Endodermal cell (in vitro differentiated cells): Measurements from ENCODE around the gene LBX2. TPM values are rescaled to one million over a fixed set of nuclear protein-coding genes. Genes with fewer than 3 reads are reported as not detected.
"Not testable (repeated sequence)": the region's sequence is repeated elsewhere in the genome, so short reads cannot be mapped to it uniquely, and the experiment has no call there.

Experiments used
- DNase-seq: peaks from one replicate; pipeline ENCODE4 v3.0.0-alpha.2; 2017
- H3K27ac ChIP-seq: 2 replicates; pipeline ENCODE4 v1.5.1; 2013; ENCODE audit warnings: mild to moderate bottlenecking, low read depth, low read length, moderate library complexity
- H3K27me3 ChIP-seq: 2 replicates; pipeline ENCODE4 v1.6.1; 2013; ENCODE audit warnings: mild to moderate bottlenecking, low read length, moderate library complexity; ENCODE audit not compliant: insufficient read depth, control insufficient read depth, poor library complexity, severe bottlenecking
- H3K36me3 ChIP-seq: 2 replicates; pipeline ENCODE4 v1.7.0; 2013; ENCODE audit warnings: mild to moderate bottlenecking, low read length, moderate library complexity; ENCODE audit not compliant: control insufficient read depth, insufficient read depth
- H3K4me1 ChIP-seq: one replicate; pipeline ENCODE4 v1.7.0; 2013; ENCODE audit warnings: low read length; ENCODE audit not compliant: control insufficient read depth, insufficient read depth
- H3K4me3 ChIP-seq: 2 replicates; pipeline ENCODE4 v1.5.1; 2013; ENCODE audit warnings: mild to moderate bottlenecking, low read length, moderate library complexity
- H3K9ac ChIP-seq: 2 replicates; pipeline ENCODE4 v1.6.1; 2013; ENCODE audit warnings: mild to moderate bottlenecking, low read length, moderate library complexity; ENCODE audit not compliant: poor library complexity, severe bottlenecking; ENCODE audit errors: extremely low read depth
- H3K9me3 ChIP-seq: 2 replicates; pipeline ENCODE4 v1.6.1; 2013; ENCODE audit warnings: mild to moderate bottlenecking, low read length, moderate library complexity; ENCODE audit not compliant: control insufficient read depth
- H3K27ac Mint-ChIP-seq: 2 replicates; pipeline ENCODE4 v1.8.0; 2020; ENCODE audit warnings: mixed read lengths
- H3K27me3 Mint-ChIP-seq: 2 replicates; pipeline ENCODE4 v1.8.0; 2021; ENCODE audit warnings: mild to moderate bottlenecking, mixed read lengths; ENCODE audit not compliant: insufficient read depth
- H3K36me3 Mint-ChIP-seq: 2 replicates; pipeline ENCODE4 v1.8.0; 2020; ENCODE audit warnings: low read depth, mixed read lengths
- H3K4me1 Mint-ChIP-seq: 2 replicates; pipeline ENCODE4 v1.8.0; 2020; ENCODE audit warnings: mixed read lengths
- H3K4me3 Mint-ChIP-seq: 2 replicates; pipeline ENCODE4 v1.8.0; 2020; ENCODE audit warnings: mild to moderate bottlenecking, moderate library complexity, mixed read lengths
- H3K9me3 Mint-ChIP-seq: 2 replicates; pipeline ENCODE4 v1.8.0; 2020; ENCODE audit warnings: mild to moderate bottlenecking, mixed read lengths
- WGBS, 2 experiments: methylation state at CpG; one replicate each; pipeline versions ENCODE4 v1.1.5 to v1.1.7; 2013; ENCODE audit warnings: missing lambda C conversion rate in 2 of 2, mixed read lengths in 1 of 2; ENCODE audit not compliant: insufficient coverage in 1 of 2, insufficient read length in 1 of 2; 5-methylcytosine and 5-hydroxymethylcytosine counted together
- total RNA-seq, 2 donors: library from RNA; stranded (reverse); fragmentation: NEBNext Ultra II Directional in 1 of 2; extraction: Animal tissue kit (Norgen Biotek cat#: 25700) in 1 of 2; gene quantifications; 2 replicates in 1 of 2; 3 replicates in 1 of 2; pipeline ENCODE4 v1.2.1, GENCODE V29; 2021
- TF ChIP-seq, protein P1 (sequence below): fragments of 200-600 bp; sonication (generic); conservative IDR thresholded peaks from 2 replicates; pipeline ENCODE4 v1.5.0; 2021; ENCODE audit warnings: antibody characterized with exemption, mild to moderate bottlenecking

The LBX2 gene
- total RNA-seq, 2 donors from 2014 or later = 1.3 to 1.6 TPM

DNA sequence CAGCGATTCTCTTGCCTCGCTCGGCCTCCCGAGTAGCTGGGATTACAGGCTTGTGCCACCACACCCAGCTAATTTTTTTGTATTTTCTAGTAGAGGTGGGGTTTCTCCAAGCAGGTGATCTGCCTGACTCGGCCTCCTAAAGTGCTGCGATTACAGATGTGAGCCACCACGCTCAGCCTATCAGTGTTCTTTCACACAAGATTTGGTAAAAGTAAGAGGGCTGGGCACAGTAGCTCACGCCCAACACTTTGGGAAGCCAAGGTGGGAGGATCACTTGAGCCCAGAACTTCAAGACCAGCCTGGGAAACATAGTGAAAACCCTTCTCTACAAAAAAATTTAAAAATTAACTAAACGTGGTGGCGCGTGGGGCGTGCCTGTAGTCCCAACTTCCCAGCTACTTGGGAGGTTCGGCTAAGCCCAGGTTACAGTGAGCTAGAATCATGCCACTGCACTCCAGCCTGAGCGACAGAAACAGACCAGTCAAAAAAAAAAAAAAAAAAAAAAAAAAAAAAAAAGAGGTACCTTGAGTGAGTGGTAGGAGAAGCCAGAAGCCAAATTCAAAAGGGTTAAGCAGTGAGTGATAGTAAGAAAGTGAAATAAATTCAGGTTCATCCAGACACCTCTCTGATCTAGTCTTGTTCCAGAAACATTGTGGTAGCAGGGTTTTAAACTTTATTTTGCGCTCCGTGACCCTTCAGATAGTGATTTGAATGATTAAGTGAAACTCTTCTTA, 27.9 kb downstream of the LBX2 start:
- H3K27ac ChIP-seq = peak overlapping the region; percentile 85
- WGBS, 2 experiments = 69 to 76% methylated on average over 6 to 15 of the region's 16 CpGs
- H3K27ac Mint-ChIP-seq = peak overlapping the region; percentile 96
- H3K36me3 ChIP-seq = peaks cover 18% of the 10 kb centered on the region
- H3K4me1 ChIP-seq = no peaks in the 10 kb centered on the region
- peak overlapping the region; percentile 96 for H3K4me3 ChIP-seq
- H3K9me3 Mint-ChIP-seq = no peaks in the 10 kb centered on the region
- peak overlapping the region; percentile 89 for H3K4me3 Mint-ChIP-seq
- H3K9ac ChIP-seq = peak overlapping the region; percentile 54
- H3K36me3 Mint-ChIP-seq = peaks cover 18% of the 10 kb centered on the region
- no peaks in the 10 kb centered on the region for H3K27me3 ChIP-seq
- no peaks in the 10 kb centered on the region for H3K4me1 Mint-ChIP-seq
- no peaks in the 10 kb centered on the region for H3K27me3 Mint-ChIP-seq
- H3K9me3 ChIP-seq = no peaks in the 10 kb centered on the region
- TF ChIP-seq, protein P1, sequence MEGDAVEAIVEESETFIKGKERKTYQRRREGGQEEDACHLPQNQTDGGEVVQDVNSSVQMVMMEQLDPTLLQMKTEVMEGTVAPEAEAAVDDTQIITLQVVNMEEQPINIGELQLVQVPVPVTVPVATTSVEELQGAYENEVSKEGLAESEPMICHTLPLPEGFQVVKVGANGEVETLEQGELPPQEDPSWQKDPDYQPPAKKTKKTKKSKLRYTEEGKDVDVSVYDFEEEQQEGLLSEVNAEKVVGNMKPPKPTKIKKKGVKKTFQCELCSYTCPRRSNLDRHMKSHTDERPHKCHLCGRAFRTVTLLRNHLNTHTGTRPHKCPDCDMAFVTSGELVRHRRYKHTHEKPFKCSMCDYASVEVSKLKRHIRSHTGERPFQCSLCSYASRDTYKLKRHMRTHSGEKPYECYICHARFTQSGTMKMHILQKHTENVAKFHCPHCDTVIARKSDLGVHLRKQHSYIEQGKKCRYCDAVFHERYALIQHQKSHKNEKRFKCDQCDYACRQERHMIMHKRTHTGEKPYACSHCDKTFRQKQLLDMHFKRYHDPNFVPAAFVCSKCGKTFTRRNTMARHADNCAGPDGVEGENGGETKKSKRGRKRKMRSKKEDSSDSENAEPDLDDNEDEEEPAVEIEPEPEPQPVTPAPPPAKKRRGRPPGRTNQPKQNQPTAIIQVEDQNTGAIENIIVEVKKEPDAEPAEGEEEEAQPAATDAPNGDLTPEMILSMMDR = no peak
- DNase-seq = no peak

GRCh38 chr2:74470742-74471141, 28.7 kb downstream of the LBX2 start:
- not testable (repeated sequence) for DNase-seq, H3K27me3 ChIP-seq, H3K27ac Mint-ChIP-seq, H3K27me3 Mint-ChIP-seq, H3K9me3 ChIP-seq, H3K9ac ChIP-seq, H3K4me1 ChIP-seq, H3K4me3 Mint-ChIP-seq, H3K4me3 ChIP-seq, H3K27ac ChIP-seq, H3K4me1 Mint-ChIP-seq, H3K9me3 Mint-ChIP-seq
- peaks cover 17% of the 10 kb centered on the region for H3K36me3 ChIP-seq
- WGBS, 2 experiments = 84 to 94% methylated on average over 11 to 12 of the region's 12 CpGs
- peaks cover 17% of the 10 kb centered on the region for H3K36me3 Mint-ChIP-seq

- DNase-seq = no peak
- no peaks in the 10 kb centered on the region for H3K27me3 Mint-ChIP-seq
- H3K9me3 Mint-ChIP-seq = no peaks in the 10 kb centered on the region
- peak overlapping the region; percentile 84 for H3K4me3 ChIP-seq
- H3K36me3 Mint-ChIP-seq = peaks cover 27% of the 10 kb centered on the region
- 8 to 12% methylated on average over 2 to 13 of the region's 13 CpGs for WGBS, 2 experiments
- TF ChIP-seq, protein P1 = no peak
- no peaks in the 10 kb centered on the region for H3K27me3 ChIP-seq
- peaks cover 8% of the 10 kb centered on the region for H3K4me1 Mint-ChIP-seq
- peak overlapping the region; percentile 64 for H3K27ac Mint-ChIP-seq
- peak overlapping the region; percentile 69 for H3K9ac ChIP-seq
- peak overlapping the region; percentile 93 for H3K4me3 Mint-ChIP-seq
- H3K4me1 ChIP-seq = no peaks in the 10 kb centered on the region
- H3K27ac ChIP-seq = no peak overlapping the region
- no peaks in the 10 kb centered on the region for H3K9me3 ChIP-seq
- H3K36me3 ChIP-seq = peaks cover 28% of the 10 kb centered on the region
Measured at GRCh38 chr2:74464406-74464805, 35.0 kb downstream of the LBX2 start.
